ENCODE results near the gene SRGAP3.

Gene SRGAP3

DNA sequence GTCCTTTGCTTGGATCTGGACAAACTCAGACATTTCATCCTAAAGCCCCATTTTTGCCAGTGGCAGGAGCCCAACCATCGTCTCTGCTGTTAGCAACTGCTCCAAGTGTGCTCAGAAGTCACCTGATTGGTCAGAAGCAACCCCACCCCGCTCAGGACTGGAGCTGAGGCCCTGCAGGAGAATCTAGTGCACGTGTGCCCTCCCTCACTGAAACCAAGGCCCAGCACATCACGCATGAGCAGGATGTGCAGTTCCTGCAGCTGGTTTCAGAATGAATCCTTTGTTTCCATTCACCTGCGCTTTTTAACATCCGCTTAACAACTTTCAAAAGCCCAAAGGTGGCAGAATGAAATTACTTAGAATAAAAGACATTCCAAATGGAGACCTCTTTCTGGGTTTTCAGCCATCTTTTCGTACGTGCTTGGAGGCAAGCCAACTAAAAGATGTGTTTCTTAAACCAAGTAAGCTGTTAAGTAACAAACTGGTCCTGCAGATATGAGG, 81.2 kb downstream of the SRGAP3 start:
- Histone ChIP-seq H3K36me3 (ENCODE audit: insufficient read depth, low read length) (no peaks in the 10 kb centered on the region), H3K9ac (ENCODE audit: low read depth, low read length) (no peak overlapping the region)

DNA sequence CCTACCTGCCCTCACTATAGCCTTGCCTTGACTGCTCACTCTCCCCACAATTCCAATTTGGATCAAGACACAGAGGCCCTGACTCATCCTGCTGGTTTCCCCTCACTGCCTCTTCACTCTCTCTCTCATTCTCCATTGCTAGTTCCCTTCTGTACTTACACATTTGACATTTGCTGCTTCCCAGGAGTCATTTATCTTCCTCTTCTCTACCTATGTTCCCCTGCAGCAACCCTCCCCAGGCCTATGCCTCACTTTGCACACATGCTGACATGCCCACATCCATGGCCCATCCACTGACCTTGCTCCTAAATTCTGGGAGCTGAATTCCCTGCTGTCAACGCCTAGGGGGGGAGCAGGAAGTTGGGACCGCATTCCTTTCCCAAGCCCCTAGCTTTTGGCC, 82.2 kb downstream of the SRGAP3 start:
- H3K4me1 ChIP-seq (ENCODE audit: control insufficient read depth, insufficient read depth, low read length): no peaks in the 10 kb centered on the region
- no peak overlapping the region for H3K4me2 ChIP-seq (ENCODE audit: low read length)
- H3K4me3 ChIP-seq (ENCODE audit: low read length): no peak overlapping the region
- no peaks in the 10 kb centered on the region for H3K9me3 ChIP-seq (replicated peaks; ENCODE audit: low read length)
- no peak overlapping the region for H3K9ac ChIP-seq (ENCODE audit: low read depth, low read length)
- peaks cover 11% of the 10 kb centered on the region for H3K27me3 ChIP-seq (ENCODE audit: control insufficient read depth, insufficient read depth, low read length)
- H3K36me3 ChIP-seq (ENCODE audit: insufficient read depth, low read length): no peaks in the 10 kb centered on the region

More for the DNA sequence above, 81.2 kb downstream of the SRGAP3 start:
- H3K27me3 ChIP-seq (ENCODE audit: control insufficient read depth, insufficient read depth, low read length): peaks cover 18% of the 10 kb centered on the region
- H3K4me1 ChIP-seq (ENCODE audit: control insufficient read depth, insufficient read depth, low read length): no peaks in the 10 kb centered on the region
- no peak overlapping the region for H3K4me2 ChIP-seq (ENCODE audit: low read length)
- no peaks in the 10 kb centered on the region for H3K9me3 ChIP-seq (replicated peaks; ENCODE audit: low read length)
- no peak overlapping the region for H3K4me3 ChIP-seq (ENCODE audit: low read length)

DNA sequence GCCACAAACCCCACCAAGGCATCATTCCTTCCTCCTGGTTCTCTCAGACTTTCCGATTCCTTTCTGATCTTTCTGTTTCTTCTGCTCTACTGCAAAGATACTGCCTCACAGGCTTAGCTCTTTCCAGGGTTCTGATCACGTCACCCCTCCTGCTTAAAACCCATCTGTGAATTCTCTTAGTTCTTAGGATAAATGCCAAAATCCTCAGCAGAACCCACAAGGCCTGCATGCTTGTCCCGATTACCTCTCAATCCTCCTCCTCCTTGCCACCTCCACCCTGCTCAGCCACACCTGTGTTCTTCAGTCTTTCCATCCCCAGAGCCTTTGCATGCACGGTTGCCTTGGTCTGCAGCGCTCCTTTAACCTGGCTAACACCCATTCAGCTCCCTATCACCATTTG, 84.0 kb downstream of the SRGAP3 start:
- Histone ChIP-seq H3K9me3 (replicated peaks; ENCODE audit: low read length) (no peaks in the 10 kb centered on the region), H3K4me1 (ENCODE audit: control insufficient read depth, insufficient read depth, low read length) (no peaks in the 10 kb centered on the region), H3K4me2 (ENCODE audit: low read length) (no peak overlapping the region), H3K27me3 (ENCODE audit: control insufficient read depth, insufficient read depth, low read length) (peaks cover 19% of the 10 kb centered on the region), H3K36me3 (ENCODE audit: insufficient read depth, low read length) (no peaks in the 10 kb centered on the region), H3K9ac (ENCODE audit: low read depth, low read length) (no peak overlapping the region), H3K4me3 (ENCODE audit: low read length) (no peak overlapping the region)

DNA sequence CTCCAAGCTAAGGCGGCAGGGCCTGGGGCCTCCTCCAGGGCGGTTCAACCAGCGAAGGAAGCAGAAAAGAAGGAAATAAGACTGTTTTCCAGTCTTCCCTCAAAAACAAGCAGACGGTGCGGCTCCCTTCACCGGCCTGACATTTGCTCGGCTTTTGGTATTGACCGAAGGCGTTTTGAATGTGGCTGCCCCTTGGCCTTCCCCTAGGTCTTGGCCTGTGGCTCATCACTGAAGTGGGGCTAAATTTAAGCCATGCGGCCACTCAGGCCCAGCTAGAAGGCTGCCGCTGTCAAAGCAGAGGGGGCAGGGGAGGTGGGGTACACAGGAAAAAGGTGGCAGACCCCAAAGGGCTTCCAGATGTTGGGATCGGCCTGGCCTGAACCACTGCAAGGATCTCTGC, 86.2 kb downstream of the SRGAP3 start:
- Histone ChIP-seq H3K4me2 (ENCODE audit: low read length) (no peak overlapping the region), H3K9ac (ENCODE audit: low read depth, low read length) (no peak overlapping the region)

DNA sequence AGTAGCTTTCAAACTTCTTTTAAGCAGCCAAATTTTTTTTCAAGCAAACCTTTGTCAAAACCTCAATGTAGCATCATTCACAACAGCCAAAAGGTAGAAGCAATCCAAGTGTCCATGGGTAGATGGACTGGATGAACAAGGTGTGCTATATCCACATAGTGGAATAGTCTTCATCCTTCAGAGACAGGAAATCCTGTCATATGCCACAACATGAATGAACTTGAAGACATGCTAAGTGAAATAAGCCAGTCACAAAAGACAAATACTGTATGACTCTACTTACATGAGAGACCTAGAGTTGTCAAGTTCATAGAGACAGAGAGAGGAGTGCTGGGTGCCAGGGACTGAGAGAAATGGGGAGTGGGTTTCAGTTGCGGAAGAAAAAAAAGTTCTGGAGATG, 87.6 kb downstream of the SRGAP3 start:
- Histone ChIP-seq H3K9me3 (replicated peaks; ENCODE audit: low read length) (no peaks in the 10 kb centered on the region), H3K27me3 (ENCODE audit: control insufficient read depth, insufficient read depth, low read length) (peaks cover 10% of the 10 kb centered on the region), H3K4me3 (ENCODE audit: low read length) (no peak overlapping the region), H3K4me2 (ENCODE audit: low read length) (no peak overlapping the region), H3K4me1 (ENCODE audit: control insufficient read depth, insufficient read depth, low read length) (no peaks in the 10 kb centered on the region), H3K36me3 (ENCODE audit: insufficient read depth, low read length) (no peaks in the 10 kb centered on the region), H3K9ac (ENCODE audit: low read depth, low read length) (no peak overlapping the region)

More for the DNA sequence above, 86.2 kb downstream of the SRGAP3 start:
- Histone ChIP-seq H3K27me3 (ENCODE audit: control insufficient read depth, insufficient read depth, low read length) (peaks cover 17% of the 10 kb centered on the region), H3K36me3 (ENCODE audit: insufficient read depth, low read length) (no peaks in the 10 kb centered on the region), H3K4me3 (ENCODE audit: low read length) (no peak overlapping the region), H3K9me3 (replicated peaks; ENCODE audit: low read length) (no peaks in the 10 kb centered on the region), H3K4me1 (ENCODE audit: control insufficient read depth, insufficient read depth, low read length) (no peaks in the 10 kb centered on the region)

DNA sequence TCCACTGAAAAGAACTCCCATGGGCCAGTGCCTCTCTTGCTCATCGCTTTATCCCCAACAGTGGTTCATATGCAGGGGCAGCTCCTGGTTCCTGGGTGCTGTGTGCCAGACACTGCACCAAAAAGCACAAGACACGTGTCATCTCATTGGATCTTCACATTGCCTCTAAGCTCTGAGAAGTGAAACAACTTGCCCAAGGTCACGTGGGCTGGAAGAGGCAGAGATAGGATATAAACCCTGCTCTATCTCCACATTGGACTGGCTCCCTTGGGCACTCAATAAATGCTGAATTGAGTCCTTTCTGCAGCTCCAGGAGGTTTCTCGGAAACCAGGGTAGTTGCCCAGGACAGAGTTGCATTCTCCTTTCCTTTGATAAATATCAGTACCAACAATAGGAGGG, 88.1 kb downstream of the SRGAP3 start:
- Histone ChIP-seq H3K4me3 (ENCODE audit: low read length) (no peak overlapping the region), H3K27me3 (ENCODE audit: control insufficient read depth, insufficient read depth, low read length) (peaks cover 10% of the 10 kb centered on the region), H3K4me2 (ENCODE audit: low read length) (no peak overlapping the region), H3K9ac (ENCODE audit: low read depth, low read length) (no peak overlapping the region), H3K9me3 (replicated peaks; ENCODE audit: low read length) (no peaks in the 10 kb centered on the region), H3K4me1 (ENCODE audit: control insufficient read depth, insufficient read depth, low read length) (no peaks in the 10 kb centered on the region), H3K36me3 (ENCODE audit: insufficient read depth, low read length) (no peaks in the 10 kb centered on the region)

DNA sequence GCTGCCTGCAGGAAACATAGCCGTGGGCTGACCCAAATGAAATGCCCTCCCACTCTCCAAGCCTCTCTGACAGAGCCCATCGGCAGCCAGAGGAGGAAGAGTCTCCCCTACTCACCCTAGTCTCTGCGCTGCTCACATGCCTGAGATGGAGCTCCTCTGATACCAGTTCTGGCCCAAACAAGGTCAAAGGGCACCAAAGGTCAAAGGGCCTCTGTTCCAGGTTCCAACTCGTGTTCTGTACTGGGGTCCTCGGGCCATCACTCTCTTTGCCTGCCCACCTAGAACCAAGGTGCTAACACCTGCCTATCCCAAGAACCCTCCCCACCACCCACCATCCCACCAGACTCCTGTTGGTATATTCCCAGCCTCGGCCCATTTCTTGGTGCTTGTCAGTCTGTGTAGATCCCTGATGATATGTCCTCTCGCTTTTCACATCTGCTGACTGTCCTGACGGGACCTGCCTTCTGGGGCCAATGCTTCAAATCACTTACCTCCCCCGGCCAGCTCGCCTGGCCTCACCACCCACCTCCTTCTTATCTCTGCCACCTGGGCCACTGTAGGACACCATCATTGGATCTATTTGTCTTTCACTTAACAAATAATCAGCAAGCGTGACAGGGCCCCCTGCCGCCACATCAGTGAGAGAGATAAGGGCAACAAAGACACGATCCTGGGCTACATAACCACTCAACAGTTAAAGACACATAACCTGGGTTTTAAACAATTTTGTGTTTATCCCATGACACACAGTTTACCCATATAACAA, 90.4 kb downstream of the SRGAP3 start:
- Histone ChIP-seq H3K9me3 (replicated peaks; ENCODE audit: low read length) (no peaks in the 10 kb centered on the region), H3K9ac (ENCODE audit: low read depth, low read length) (no peak overlapping the region), H3K27me3 (ENCODE audit: control insufficient read depth, insufficient read depth, low read length) (peaks cover 10% of the 10 kb centered on the region), H3K36me3 (ENCODE audit: insufficient read depth, low read length) (no peaks in the 10 kb centered on the region), H3K4me1 (ENCODE audit: control insufficient read depth, insufficient read depth, low read length) (no peaks in the 10 kb centered on the region), H3K4me3 (ENCODE audit: low read length) (no peak overlapping the region), H3K4me2 (ENCODE audit: low read length) (no peak overlapping the region)

DNA sequence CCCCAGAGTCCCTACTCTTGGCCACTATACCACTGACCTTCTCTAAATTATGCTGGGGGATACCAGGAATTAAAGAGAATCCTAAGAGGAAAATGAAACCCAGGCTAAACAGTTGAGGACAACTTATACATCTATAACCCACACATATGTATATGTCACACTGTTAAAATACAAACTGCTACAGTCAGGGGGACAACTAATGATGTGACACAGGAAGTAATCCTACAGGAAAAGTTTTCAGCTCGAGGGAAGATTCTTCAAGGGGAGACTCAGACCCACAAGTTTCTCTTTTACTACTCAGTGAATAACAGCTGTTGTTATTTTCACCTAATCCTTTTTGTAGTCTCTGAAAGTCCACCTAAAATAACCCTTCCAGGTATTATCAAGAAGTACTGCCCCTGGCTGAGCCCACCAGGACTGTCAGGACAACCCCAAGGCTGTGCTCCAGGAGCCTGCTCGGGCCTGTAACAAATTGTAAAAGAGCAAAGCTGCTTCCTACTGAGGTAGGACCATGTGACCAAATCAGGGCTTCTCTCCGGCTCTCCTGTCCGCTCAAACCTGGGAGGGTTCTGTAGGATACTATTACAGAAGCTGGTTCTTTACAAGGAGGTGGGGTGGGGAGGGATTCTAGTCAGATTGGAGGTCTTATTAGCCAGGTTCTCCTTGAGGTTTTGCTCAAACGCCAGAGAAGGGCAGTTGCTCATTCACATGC, 91.6 kb downstream of the SRGAP3 start:
- Histone ChIP-seq H3K27me3 (ENCODE audit: control insufficient read depth, insufficient read depth, low read length) (peaks cover 10% of the 10 kb centered on the region), H3K4me2 (ENCODE audit: low read length) (no peak overlapping the region), H3K4me3 (ENCODE audit: low read length) (no peak overlapping the region), H3K9ac (ENCODE audit: low read depth, low read length) (no peak overlapping the region), H3K4me1 (ENCODE audit: control insufficient read depth, insufficient read depth, low read length) (no peaks in the 10 kb centered on the region), H3K36me3 (ENCODE audit: insufficient read depth, low read length) (no peaks in the 10 kb centered on the region), H3K9me3 (replicated peaks; ENCODE audit: low read length) (no peaks in the 10 kb centered on the region)

DNA sequence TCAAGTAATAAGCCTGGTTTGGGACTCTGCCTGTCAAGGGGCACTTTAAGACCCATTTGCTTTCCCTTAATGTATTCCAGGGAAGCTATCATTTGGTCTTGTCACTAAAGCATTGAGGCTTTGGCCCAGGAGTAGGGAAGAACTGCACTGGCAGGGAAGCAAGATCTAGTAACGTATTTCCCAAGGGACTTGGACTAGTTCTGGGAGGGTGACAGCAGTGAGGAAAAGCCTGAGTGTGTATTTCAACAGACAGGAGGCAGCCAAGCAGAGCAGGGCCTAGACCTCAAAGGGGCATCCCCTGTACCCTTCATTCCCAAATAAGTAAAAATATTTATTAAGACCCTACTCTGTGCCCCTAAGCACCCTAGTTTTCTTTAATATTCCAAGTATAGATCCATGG, 92.8 kb downstream of the SRGAP3 start:
- no peaks in the 10 kb centered on the region for H3K4me1 ChIP-seq (ENCODE audit: control insufficient read depth, insufficient read depth, low read length)
- no peak overlapping the region for H3K9ac ChIP-seq (ENCODE audit: low read depth, low read length)
- no peak overlapping the region for H3K4me2 ChIP-seq (ENCODE audit: low read length)
- H3K9me3 ChIP-seq (replicated peaks; ENCODE audit: low read length): no peaks in the 10 kb centered on the region
- H3K4me3 ChIP-seq (ENCODE audit: low read length): no peak overlapping the region
- H3K36me3 ChIP-seq (ENCODE audit: insufficient read depth, low read length): no peaks in the 10 kb centered on the region
- H3K27me3 ChIP-seq (ENCODE audit: control insufficient read depth, insufficient read depth, low read length): peaks cover 8% of the 10 kb centered on the region

DNA sequence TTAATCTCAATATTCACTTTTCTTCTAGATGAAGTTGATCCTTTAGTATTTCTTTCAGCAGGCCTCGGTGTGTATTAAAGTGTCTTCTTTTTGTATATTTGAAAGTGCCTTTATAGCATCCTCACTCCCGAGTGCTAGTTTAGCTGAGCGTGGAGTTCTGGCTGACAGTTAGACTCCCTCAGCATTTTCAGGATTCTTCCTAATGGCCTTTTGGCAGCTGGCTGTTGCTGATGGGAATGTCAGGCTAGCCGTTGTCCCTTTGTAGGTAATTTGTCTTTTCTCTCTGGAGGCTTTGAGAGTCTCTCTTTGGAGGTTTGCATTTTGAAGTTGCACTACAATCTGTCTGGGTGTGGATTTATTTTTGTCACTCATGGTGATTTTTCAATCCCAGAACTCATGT, 94.4 kb downstream of the SRGAP3 start:
- Histone ChIP-seq H3K4me3 (ENCODE audit: low read length) (no peak overlapping the region), H3K4me1 (ENCODE audit: control insufficient read depth, insufficient read depth, low read length) (no peaks in the 10 kb centered on the region), H3K27me3 (ENCODE audit: control insufficient read depth, insufficient read depth, low read length) (no peaks in the 10 kb centered on the region), H3K9me3 (replicated peaks; ENCODE audit: low read length) (no peaks in the 10 kb centered on the region), H3K4me2 (ENCODE audit: low read length) (no peak overlapping the region), H3K9ac (ENCODE audit: low read depth, low read length) (no peak overlapping the region), H3K36me3 (ENCODE audit: insufficient read depth, low read length) (no peaks in the 10 kb centered on the region)

DNA sequence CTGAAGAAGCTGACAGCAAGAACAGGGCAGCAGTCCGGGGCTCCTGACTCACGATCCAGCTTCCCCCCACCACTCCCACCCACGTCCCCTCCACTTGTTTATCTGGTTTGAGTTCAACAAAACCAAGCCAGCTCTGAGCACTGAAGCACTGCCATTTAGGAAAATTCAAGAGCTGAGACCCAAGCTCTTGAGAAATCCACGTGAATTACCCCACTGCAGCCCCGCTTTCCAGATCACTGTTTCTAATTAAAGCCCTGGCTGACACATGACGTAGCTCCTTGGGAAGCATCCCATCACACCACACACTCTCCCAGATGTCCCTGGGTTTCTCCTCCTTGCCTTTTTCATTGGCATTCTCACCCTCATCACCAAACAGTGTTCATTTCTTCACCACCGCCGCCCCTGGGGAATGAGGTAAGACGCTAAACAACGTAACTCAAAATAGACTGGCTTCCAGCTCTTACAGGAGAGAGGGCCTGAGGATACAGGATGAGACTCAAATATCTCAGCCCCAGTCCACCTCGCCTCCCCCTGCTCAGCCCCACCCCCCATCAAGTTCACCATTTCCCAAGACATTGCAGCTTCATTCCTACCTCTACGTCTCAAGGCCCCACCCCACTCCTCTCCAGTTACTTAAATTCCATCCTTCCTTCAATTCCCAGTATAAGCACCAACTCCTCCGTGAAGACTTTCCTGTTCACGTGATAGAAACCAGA, 95.4 kb downstream of the SRGAP3 start:
- no peaks in the 10 kb centered on the region for H3K4me1 ChIP-seq (ENCODE audit: control insufficient read depth, insufficient read depth, low read length)
- H3K36me3 ChIP-seq (ENCODE audit: insufficient read depth, low read length): no peaks in the 10 kb centered on the region
- H3K9ac ChIP-seq (ENCODE audit: low read depth, low read length): no peak overlapping the region
- H3K4me2 ChIP-seq (ENCODE audit: low read length): no peak overlapping the region
- H3K9me3 ChIP-seq (replicated peaks; ENCODE audit: low read length): no peaks in the 10 kb centered on the region
- H3K27me3 ChIP-seq (ENCODE audit: control insufficient read depth, insufficient read depth, low read length): peaks cover 4% of the 10 kb centered on the region
- no peak overlapping the region for H3K4me3 ChIP-seq (ENCODE audit: low read length)

All from skeletal muscle satellite cell (primary cell).